ENCODE results near the gene TMF1.

- TF ChIP-seq CTCF (conservative IDR thresholded peaks at IDR 0.05 in 1 of 2, IDR thresholded peaks at IDR 0.05 in 1 of 2; ENCODE audit: extremely low read depth in 1 of 2, insufficient read depth in 1 of 2, low read depth in 1 of 2, low read length in 2 of 2) (no peak), EZH2 (IDR thresholded peaks at IDR 0.05; ENCODE audit: borderline replicate concordance, low read length) (no peak)
Measured at GRCh38 chr3:68985146-68985790, 66.9 kb downstream of the TMF1 start.

Measured in mammary epithelial cell (primary cell).